Measurements from ENCODE around the gene CNOT6L. TPM values are rescaled to one million over a fixed set of nuclear protein-coding genes. Genes with fewer than 3 reads are reported as not detected.

Gene CNOT6L
- total RNA-seq, 1 experiment from 2014 or later: 29.4 TPM

DNA sequence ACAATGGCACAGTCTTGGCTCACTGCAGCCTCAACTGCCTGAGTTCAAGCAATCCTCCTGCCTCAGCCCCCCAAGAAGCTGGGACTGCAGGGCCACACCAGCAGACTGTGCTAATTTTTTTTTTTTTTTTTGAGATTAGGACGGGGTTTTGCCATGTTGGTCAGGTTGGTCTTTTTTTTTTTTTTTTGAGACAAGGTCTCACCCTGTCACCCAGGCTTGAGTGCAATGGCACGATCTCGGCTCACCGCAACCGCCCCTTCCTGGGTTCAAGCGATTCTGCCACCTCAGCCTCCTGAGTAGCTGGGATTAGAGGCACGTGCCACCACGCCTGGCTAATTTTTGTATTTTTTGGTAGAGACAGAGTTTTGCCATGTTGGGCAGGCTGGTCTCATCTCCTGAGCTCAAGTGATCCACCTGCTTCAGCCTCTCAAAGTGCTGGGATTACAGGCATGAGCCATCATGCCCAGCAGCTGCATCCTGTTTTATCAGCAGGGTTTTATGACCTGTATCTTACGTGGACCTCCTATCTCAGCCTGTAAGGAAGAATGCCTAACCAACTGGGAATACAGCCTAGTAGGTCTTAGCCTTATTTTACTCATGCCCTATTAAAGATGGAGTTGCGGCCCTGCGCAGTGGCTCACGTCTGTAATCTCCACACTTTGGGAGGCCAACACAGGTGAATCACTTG, 30.3 kb upstream of the CNOT6L start:
- no peak for DNase-seq (ENCODE audit: low read depth, low spot score)
- intact Hi-C loops (cut with micrococcal nuclease): no loop called here
- ChIA-PET RAD21 (ENCODE audit: low non-redundant PET in 1 of 2, low total read pairs in 2 of 2, uncharacterized antibody in 2 of 2, unreplicated experiment in 2 of 2) (no interaction called here), CTCF (no interaction called here), POLR2A (interaction anchor here (0.8 kb wide), 2 partner anchors 13 kb away, joined by 3 to 4 read pairs; partner anchors contain the start of gene MRPL1)
- H3K27me3 ChIP-seq (ENCODE audit: insufficient read depth, low read length): no peaks in the 10 kb centered on the region
- no peak overlapping the region for H3K4me3 ChIP-seq (replicated peaks in 1 of 2; ENCODE audit: low read depth in 1 of 2, low read length in 2 of 2)
- no peaks in the 10 kb centered on the region for H4K20me1 ChIP-seq (ENCODE audit: insufficient read depth)
- no peaks in the 10 kb centered on the region for H3K9me3 ChIP-seq (ENCODE audit: control insufficient read depth in 1 of 2, insufficient read depth in 1 of 2, low read depth in 1 of 2, low read length in 2 of 2)
- H2AFZ ChIP-seq (ENCODE audit: low read depth, low read length, poor library complexity, severe bottlenecking): no peak overlapping the region
- H3K36me3 ChIP-seq (ENCODE audit: control insufficient read depth in 1 of 2, insufficient read depth in 2 of 2, low read length in 2 of 2): no peaks in the 10 kb centered on the region
- no peaks in the 10 kb centered on the region for H3K9me2 ChIP-seq (ENCODE audit: insufficient read depth)
- TF ChIP-seq CBX3 (IDR thresholded peaks at IDR 0.05; ENCODE audit: low read depth) (no peak), RAD21 (IDR thresholded peaks at IDR 0.05; ENCODE audit: low read depth) (no peak), POLR2A (IDR thresholded peaks at IDR 0.05; ENCODE audit: borderline replicate concordance, extremely low read depth, insufficient read depth, insufficient read length) (no peak), EZH2phosphoT487 (IDR thresholded peaks at IDR 0.05; ENCODE audit: borderline replicate concordance) (no peak), FOSL1 (IDR thresholded peaks at IDR 0.05; ENCODE audit: low read depth) (no peak)
- TF ChIP-seq, protein P1, sequence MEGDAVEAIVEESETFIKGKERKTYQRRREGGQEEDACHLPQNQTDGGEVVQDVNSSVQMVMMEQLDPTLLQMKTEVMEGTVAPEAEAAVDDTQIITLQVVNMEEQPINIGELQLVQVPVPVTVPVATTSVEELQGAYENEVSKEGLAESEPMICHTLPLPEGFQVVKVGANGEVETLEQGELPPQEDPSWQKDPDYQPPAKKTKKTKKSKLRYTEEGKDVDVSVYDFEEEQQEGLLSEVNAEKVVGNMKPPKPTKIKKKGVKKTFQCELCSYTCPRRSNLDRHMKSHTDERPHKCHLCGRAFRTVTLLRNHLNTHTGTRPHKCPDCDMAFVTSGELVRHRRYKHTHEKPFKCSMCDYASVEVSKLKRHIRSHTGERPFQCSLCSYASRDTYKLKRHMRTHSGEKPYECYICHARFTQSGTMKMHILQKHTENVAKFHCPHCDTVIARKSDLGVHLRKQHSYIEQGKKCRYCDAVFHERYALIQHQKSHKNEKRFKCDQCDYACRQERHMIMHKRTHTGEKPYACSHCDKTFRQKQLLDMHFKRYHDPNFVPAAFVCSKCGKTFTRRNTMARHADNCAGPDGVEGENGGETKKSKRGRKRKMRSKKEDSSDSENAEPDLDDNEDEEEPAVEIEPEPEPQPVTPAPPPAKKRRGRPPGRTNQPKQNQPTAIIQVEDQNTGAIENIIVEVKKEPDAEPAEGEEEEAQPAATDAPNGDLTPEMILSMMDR (IDR thresholded peaks at IDR 0.05 in 2 of 3, conservative IDR thresholded peaks at IDR 0.05 in 1 of 3; ENCODE audit: borderline replicate concordance in 1 of 3, insufficient read depth in 1 of 3, low read depth in 2 of 3, low read length in 2 of 3): no peak
- TF ChIP-seq, protein P2, sequence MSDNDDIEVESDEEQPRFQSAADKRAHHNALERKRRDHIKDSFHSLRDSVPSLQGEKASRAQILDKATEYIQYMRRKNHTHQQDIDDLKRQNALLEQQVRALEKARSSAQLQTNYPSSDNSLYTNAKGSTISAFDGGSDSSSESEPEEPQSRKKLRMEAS (IDR thresholded peaks at IDR 0.05): no peak
- TF ChIP-seq, protein P3, sequence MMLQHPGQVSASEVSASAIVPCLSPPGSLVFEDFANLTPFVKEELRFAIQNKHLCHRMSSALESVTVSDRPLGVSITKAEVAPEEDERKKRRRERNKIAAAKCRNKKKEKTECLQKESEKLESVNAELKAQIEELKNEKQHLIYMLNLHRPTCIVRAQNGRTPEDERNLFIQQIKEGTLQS (IDR thresholded peaks at IDR 0.05): no peak
- H3K79me2 ChIP-seq (ENCODE audit: insufficient read depth, low read length): no peaks in the 10 kb centered on the region
- H3K4me2 ChIP-seq (ENCODE audit: low read length): no peak overlapping the region
- no peak overlapping the region for H3K9ac ChIP-seq (ENCODE audit: low read length)
- no TSS peak for BruUV-seq (replicated peaks)
- H3K27ac ChIP-seq (ENCODE audit: low read depth, low read length): no peak overlapping the region
- ATAC-seq: no peak
- H3K4me1 ChIP-seq (ENCODE audit: control insufficient read depth in 1 of 2, insufficient read depth in 2 of 2, low read length in 2 of 2): no peaks in the 10 kb centered on the region

Data from HCT116 (cell line).